Ovary (tissue), 3 donors: ENCODE results near the gene WDR18.

Experiments
- CTCF ChIP-seq, 3 donors: fragments of 450-650 bp in 2 of 3; fragments of 200-600 bp in 1 of 3; IDR thresholded peaks; one replicate each; pipeline versions ENCODE4 v1.5.1 to v1.8.0; 2016 to 2022; ENCODE audit warnings: antibody characterized with exemption in 3 of 3, mild to moderate bottlenecking in 1 of 3
- EP300 ChIP-seq: sonication (generic); formaldehyde crosslinking; IDR thresholded peaks from one replicate; pipeline ENCODE4 v1.6.1; 2017; ENCODE audit warnings: antibody characterized with exemption
- POLR2A ChIP-seq: fragments of 450-650 bp; IDR thresholded peaks from one replicate; pipeline ENCODE4 v1.6.1; 2017; ENCODE audit warnings: antibody characterized with exemption, mild to moderate bottlenecking, moderate library complexity
- donor health status: DM: no; HTN: no; CAD: no.

DNA sequence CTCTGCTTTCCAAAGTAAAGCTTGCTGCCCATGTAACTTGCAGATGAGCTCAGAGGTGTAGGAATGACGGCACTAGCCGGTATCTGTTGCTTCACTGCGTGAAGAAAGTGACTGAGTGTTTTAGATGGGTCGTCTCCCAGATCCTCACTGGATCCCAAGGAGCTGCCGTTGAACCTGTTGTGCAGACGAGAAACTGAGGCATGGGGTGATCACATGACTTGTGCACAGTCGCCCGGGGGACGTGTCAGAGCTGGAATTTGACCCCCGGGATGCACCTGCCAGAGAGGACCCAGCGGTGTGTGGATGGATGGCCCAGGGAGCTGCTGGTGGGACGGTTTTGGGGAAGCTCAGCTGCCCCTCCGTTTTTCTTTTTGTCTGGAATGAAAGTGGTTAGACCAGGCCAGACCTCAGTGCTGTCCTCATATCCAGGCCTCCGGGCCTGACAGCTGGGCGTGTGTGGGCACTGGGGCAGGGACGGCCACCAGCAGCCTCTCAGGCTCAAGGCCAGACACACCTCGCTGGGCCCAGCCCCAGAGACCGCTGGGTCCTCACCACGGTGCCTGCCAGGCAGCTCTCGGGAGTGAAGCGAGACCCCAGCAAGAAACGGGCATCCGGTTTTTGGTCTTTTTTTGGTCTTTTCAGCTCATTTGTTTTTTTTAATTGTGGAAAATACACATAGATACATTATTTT is 45.8 kb upstream of the WDR18 start:
- no peak for TF ChIP-seq CTCF (IDR thresholded peaks at IDR 0.05)
- no peak for TF ChIP-seq POLR2A
- no peak for TF ChIP-seq EP300
